ENCODE results near the gene ZNRF1. TPM values are rescaled to one million over a fixed set of nuclear protein-coding genes. Genes with fewer than 3 reads are reported as not detected.

The ZNRF1 gene
- total and polyA plus RNA-seq, 10 of the 15 experiments (the other 5 are each of a cell fraction or from before 2014, with no cell fraction given), result 5.8 to 25.9 (median 14.3) TPM

- TF ChIP-seq BCLAF1 (IDR thresholded peaks at IDR 0.05), result no peak
- TF ChIP-seq EED (IDR thresholded peaks at IDR 0.05; ENCODE audit: low read depth), result peak; percentile 57
- TF ChIP-seq BACH1 (IDR thresholded peaks at IDR 0.05; ENCODE audit: borderline replicate concordance), result no peak
- no peak for TF ChIP-seq NFYB (IDR thresholded peaks at IDR 0.05; ENCODE audit: insufficient read depth, low read depth, low read length)
- no peak for TF ChIP-seq HDAC2 (IDR thresholded peaks at IDR 0.05)
- TF ChIP-seq ZBED1 (IDR thresholded peaks at IDR 0.05; ENCODE audit: borderline replicate concordance), result no peak
- TF ChIP-seq MXI1 (IDR thresholded peaks at IDR 0.05; ENCODE audit: low read depth, low read length), result no peak
- TF ChIP-seq NFXL1 (IDR thresholded peaks at IDR 0.05; ENCODE audit: borderline replicate concordance), result no peak
- no peak for TF ChIP-seq RELA (IDR thresholded peaks at IDR 0.05; ENCODE audit: borderline replicate concordance, partially characterized antibody)
- no peak for TF ChIP-seq CHD2 (IDR thresholded peaks at IDR 0.05; ENCODE audit: borderline replicate concordance, low read depth, low read length)
Observed at GRCh38 chr16:75097941-75098901, 99.4 kb downstream of the ZNRF1 start (continued).

All from GM12878 (cell line).